ENCODE results near the gene UMPS.
"Not testable (repeated sequence)": the region's sequence is repeated elsewhere in the genome, so short reads cannot be mapped to it uniquely, and the experiment has no call there.

UMPS gene

DNA sequence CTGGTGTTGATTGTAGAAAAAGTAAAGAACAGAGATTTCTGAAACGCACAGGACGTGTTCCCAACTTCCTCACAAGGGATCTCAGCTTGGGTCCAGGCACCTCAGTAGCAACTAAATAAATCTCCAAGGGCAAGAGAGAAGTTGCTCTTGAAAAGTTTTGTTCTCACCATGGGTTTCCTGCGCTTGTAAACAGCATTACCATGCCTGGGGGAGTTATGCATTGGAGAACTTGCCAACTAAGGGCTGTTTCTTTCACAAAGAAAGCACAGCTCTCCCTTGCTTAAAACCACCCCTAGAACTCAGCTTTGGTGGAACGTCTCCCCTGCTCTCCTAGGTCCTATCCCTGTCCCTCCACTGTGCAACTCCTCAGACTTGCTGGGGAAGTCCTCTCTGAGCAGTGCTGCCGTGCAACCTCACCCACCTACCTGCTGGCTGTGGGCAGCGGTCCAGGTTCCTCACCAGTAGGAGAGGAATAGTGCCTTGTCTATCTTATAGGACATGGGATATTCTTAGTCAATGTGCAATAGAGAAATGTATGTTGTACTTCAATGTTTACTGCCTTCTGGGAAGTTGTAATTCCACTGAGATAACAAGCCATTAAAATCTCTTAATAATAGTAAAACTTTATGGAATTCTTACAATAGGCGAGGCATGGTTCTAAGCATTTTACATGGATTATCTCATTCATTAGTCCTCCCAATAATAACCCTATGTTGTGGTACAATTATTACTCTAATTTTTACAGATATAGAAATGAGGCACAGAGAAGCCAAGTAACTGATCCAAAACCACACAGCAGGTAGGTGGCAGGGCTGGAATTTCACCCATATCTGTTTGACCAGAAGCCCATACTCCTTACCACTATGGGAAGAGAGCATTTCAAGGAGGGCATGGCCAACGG, 51.5 kb downstream of the UMPS start:
- DNase-seq = no peak

DNA sequence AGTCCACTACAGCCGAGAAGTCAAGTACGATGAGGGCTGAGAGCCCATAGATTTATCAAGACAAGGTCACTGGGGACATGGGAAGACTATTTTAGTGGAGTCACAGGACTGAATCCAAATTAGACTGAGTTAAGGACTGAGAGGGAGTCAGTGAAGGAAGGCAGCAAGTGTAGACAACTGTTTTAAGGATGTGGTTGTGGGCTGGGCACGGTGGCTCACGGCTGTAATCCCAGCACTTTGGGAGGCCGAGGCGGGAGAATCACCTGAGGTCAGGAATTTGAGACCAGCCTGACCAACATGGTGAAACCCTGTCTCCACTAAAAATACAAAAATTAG, 52.1 kb downstream of the UMPS start:
- DNase-seq = not testable (repeated sequence)

DNA sequence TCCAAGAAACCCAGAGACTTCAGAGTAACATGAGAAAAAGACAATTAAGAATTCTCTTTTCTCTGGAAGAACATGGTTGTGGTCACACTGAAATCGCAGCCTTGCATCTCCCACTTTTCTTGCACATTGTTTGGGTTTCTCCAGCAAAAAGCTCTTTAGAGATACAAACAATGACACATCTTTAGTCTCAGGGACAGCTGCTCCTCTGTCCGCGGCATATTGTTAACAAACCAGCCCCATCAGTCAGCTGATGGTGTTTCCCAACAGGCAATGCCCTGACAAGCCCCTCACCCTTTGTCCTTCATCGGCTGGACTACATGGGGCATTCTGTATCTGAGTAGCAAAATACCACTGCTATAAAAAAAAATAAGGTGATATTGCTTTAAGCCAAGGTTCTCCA, 53.4 kb downstream of the UMPS start:
- no peak for DNase-seq

DNA sequence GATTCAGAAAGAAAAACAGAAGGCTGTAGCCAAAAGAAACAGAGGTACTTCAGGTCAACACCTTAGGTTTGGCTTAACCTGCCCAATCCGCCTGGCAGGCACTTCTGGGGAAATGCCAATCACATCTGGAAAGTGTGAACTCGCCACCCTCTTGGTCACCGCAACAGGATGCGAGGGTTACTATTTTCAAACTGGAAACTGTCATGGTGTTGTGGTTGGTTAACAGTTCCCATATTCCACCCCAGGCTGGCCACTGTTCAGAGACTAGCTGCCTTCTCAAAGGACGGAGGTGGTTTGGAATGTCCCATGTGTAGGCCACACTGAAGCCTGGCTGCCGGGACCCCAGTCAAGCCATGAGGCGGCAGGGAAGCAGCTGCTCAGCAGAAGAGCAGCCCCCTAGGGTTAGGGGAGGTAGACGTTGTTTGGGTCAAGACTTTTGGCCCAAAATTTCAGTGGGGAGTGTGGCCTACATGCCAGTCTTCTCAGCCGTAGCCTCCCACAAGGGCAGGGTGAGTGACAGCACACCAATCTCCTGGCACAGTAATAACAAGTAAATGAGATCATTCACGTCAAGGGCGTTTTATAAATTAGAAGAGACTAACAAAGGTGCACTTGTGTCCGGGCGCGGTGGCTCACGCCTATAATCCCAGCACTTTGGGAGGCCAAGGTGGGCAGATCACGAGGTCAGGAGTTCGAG, 54.6 kb downstream of the UMPS start:
- DNase-seq = peak; percentile 40

DNA sequence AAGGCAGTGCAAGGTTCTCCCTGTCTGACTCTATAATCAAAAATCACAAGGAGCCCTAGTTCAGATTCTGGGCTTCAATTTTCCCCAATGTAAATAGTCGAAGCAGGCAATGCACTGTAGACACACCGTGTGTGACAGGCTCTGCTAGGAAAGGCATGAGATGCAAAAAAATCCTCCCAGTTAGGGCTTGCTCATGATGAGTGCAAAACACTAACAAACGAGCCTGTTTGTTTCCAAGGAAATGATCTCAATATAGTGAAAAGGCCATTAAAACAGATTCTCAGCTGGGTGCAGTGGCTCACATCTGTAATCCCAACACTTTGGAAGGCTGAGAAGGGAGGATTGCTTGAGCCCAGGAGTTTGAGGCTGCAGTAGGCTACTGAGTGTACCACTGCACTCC, 55.7 kb downstream of the UMPS start:
- no peak for DNase-seq

DNA sequence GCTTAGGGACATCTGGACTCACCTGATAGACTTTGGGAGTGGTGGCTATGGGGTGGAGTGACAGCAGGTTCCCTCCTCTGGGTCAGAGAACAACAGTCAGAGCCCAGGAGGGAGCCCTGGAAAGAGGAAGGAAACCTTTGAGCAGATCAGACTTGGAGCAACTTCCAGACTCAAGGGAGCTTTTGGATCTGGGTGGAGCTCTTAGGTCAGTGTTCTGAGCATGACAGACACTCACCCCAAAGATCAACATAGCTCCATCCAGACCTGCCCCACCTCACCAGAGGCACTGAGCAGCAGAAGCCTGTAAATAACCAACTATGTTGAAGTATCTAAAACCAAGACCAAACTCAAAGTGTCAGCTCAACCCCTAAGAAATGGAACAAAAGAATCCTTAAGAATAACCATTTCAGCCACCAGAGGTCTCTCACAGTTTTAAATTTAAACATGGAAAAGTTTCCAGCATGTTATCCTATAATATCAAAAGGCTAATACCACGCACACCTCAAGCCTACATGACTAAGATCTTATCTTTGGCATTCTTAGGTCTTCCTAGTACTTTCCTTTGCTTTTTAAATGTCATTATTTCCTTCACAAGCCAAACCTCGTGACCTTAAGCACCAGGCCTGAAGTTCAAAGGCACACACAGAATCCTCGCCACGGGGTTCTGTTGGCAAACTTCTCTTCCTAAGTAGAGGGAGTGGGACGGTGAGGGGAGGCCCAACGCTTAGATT, 56.4 kb downstream of the UMPS start:
- no peak for DNase-seq

DNA sequence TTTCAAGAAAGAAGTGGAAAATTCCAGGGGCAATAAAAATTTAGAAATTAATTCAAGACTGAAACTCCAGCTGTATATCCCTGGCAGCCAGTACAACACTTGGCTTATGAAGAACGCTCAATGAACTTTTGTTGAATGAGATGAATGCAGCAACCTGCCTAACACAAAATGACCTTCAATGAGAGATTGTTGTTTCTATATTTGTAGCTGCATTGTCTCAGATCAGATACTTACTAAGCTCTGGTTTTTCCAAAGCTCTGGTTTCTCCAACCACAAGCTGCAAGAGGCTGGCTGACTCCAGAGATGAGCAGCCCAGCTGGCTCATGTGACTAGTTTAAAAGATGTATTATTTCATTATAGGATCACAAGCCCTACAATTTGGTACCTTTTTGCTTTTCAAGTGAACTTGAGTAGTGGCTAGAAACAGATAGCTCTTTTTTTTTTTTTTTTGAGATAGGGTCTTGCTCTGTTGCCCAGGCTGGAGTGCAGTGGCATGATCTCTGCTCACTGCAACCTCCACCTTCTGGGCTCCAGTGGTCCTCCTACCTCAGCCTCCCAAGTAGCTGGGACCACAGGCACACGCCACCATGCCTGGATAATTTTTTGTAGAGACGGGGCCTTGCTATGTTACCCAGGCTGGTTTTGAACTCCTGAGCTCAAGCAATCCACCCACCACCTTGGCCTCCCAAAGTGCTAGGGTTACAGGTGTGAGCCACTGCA, 57.4 kb downstream of the UMPS start:
- DNase-seq = peak; percentile 27

DNA sequence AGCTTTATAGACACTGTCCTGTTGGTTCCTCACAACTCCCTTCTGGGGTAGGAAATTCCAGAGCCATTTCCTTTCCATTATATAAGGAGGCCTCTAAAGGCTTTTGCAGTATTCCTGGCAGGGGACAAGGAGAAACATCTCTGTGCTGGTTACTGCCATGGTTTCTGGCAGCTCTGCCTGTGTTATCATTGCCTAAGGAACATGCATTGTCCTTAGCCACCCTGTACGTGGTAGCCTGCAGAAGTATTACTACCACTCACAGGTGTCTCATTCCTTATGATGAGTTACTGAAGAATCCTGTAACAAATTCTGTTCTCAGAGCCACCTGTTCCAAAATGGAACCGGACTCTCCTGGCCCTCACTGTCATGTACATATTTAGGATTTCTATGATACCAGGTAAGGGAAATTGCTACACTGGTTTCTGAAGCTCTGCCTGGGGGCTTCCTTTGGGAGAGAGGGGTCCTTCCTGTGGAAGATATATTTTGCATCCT, 58.0 kb downstream of the UMPS start:
- no peak for DNase-seq

DNA sequence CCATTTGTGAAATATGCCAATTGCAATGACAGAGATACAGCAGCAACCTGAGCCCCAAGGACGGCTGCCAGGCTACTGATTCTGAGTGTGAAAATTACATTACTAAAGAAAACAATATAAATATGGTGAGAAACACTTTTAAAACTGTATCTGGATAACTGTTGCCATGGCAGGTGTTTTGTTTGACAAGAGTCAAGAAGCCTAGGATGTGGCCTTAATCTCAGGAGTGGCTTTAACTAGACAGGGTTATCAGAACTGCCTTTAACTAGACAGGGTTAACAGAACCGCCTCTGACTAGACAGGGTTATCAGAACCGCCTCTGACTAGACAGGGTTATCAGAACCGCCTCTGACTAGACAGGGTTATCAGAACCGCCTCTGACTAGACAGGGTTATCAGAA, 58.9 kb downstream of the UMPS start:
- not testable (repeated sequence) for DNase-seq

DNA sequence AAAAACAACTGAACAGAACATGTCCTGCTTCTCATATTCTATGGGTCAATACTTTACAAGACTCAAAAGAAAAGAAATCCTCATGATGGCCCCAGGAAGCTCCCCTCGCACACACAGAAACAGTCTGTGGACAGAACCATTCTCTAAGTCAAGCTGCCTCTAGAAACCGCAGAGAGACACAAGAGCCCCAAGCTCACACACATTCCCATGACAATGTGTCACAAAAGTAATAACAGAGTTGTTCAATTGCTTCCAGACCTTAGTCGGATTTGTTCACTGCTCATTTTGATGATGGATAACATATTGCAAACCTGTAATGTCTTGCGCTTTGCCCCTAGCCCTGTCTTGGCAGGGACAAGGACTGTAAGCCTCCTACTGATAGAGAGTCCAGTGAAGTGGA, 60.9 kb downstream of the UMPS start:
- no peak for DNase-seq

DNA sequence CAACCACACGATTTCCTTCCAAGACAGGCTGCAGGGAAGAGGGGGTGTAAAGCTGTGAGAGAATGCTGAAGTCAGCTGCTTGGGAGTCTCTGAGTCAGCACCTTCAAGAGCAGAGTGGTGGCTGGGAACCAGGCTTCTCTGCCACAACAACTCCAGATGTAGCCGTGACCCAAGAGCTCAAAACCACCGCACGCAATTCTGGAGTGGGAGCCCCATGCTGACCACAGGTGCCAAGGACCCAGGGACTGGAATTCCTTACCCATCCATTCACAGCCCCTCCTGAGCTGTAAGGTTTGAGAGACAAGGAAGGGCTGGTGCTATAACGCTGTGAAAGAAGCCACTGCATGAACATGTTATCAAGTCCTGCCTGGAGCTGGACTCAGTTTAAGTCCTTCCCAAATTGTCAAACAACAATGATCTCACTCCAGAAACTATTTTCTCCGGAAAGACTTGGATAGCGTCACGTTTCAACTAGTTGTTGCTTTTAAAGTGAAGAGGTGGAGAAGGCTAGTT, 61.4 kb downstream of the UMPS start:
- peak; percentile 16 for DNase-seq

DNA sequence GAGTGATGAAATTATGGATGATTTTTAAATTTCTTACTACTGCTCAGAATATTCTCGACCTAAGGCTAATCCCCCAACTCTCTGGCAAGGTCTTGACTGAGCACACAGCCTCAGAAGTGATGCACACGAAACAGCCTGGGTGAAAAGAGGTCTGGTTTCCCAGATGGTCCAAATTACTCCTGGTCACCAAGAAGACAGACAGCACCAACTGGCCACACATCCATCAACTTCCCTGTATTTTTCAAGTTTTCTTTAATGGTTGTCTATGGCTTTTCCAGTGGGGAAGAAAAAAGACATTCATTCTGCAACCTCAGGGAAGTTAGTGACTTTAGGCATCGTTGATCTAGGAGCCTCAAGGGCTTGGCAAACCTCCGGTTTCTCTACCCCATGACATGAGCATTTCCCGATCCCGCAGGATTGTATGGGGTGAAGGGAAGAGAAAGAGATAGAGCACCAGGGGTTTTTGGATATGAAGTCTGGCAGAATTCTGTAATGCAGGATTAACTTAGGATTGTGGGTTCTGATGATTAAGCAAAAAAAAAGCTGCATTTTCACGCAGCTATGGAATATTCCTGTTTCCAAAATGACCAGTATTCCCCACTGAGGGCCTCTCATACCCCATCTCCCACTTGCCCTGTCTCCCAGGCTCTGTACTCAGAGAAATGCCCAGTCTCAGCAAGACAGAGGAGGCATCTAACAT, 62.2 kb downstream of the UMPS start:
- DNase-seq = no peak

DNA sequence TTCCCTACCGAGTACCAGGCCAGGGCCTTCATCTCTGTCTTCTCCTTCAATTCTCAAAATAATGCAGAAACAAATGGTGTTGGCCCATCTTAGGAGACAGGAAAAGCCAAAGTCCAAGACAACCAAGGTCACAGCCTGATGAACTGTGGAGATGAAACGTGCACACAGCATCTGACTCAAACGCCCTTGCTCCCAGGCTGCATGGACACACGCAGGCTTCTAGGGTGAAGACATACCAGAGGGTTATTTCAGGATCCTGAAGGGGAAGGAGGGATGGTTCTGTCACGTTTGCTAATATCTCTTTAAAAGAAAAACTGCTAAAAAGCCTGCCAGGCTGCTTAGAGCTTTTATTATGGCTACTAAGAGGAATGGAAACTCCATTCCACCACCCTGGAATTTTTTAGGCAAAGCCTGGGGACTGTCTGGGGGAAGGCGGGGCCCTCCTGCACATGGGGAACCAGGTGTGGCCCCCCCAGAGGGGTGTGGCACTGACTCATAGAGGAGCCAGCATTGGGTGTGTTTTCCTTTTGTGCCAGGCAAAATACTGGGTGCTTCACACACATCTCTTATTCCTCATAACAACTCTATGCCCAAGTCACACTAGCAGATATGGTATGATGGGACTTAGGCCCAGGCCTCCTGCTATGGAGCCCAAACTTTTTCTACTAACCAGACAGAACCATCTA, 62.9 kb downstream of the UMPS start:
- no peak for DNase-seq

DNA sequence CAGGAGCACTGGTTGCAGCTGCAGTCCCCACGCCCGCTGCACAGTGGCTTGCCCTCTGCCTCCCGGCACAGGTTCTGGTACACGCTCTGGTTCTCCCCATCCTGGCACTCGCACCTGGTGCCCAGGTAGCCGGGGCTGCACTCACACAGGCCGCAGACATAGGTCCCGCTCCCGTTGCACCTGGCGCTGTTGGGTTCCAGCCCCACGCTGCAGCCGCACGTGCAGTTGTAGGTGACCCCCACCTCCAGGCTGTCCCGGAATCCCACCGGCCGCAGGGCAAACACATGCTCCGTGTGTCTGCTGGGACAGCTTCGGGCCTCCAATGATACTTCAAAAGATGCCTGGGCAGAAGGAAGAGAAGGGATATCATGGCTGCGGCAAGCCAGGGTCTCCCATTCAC, 66.2 kb downstream of the UMPS start:
- no peak for DNase-seq

DNA sequence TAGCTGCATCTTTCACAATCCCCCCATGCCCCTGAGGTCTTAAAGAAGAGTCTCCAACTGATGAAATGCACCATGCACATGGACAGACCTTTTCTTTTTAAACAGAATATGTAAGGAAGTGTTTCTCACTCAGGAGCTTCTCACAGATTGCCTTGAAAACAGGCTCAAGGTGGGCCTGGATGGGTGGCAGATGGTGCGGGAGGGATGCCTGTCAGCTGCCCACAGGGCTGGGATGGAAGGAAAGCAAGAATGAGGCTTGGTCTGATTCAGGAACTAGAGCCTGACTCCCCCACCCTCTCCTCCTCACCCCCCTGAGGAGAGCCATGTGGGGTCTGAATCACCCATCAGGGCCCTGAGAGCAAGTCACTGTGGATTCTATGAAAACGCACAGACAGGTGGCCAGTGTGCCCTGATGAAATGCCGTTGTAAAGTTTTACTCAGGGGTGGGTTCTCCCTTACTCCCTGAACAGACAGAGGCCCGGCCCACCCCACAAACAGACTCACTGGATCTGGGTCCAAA, 67.2 kb downstream of the UMPS start:
- no peak for DNase-seq
